Left ventricle myocardium inferior (tissue), 1 donor: ENCODE results near the gene LDB1. TPM values are rescaled to one million over a fixed set of nuclear protein-coding genes. Genes with fewer than 3 reads are reported as not detected.

Experiments
- DNase-seq: peaks from one replicate; pipeline ENCODE4 v3.0.0-alpha.2; 2020
- H3K27ac ChIP-seq: fragments of 200-600 bp; replicated peaks from 2 replicates; pipeline ENCODE4 v1.8.0; 2021
- H3K27me3 ChIP-seq: fragments of 200-600 bp; 2 replicates; pipeline ENCODE4 v1.8.0; 2021; ENCODE audit warnings: low read depth
- H3K36me3 ChIP-seq: fragments of 200-600 bp; 2 replicates; pipeline ENCODE4 v1.8.0; 2021
- H3K4me1 ChIP-seq: fragments of 200-600 bp; 2 replicates; pipeline ENCODE4 v1.8.0; 2021
- H3K4me3 ChIP-seq: fragments of 200-600 bp; 2 replicates; pipeline ENCODE4 v1.8.0; 2021; ENCODE audit warnings: mild to moderate bottlenecking, moderate library complexity
- H3K9me3 ChIP-seq: fragments of 200-600 bp; replicated peaks from 2 replicates; pipeline ENCODE4 v1.8.0; 2021
- CTCF ChIP-seq: fragments of 200-600 bp; IDR thresholded peaks from 2 replicates; pipeline ENCODE4 v1.8.0; 2021; ENCODE audit warnings: antibody characterized with exemption, mild to moderate bottlenecking, borderline replicate concordance
- intact Hi-C: fragments of 100-400 bp; cut with micrococcal nuclease; formaldehyde crosslinking; loops from one replicate; pipeline ENCODE4 v1.11.0; 2022
- total RNA-seq: library from RNA; stranded (reverse); fragmentation: NEBNext Ultra II Directional; extraction: Animal tissue kit (Norgen Biotek cat#: 25700); gene quantifications from one replicate; pipeline ENCODE4 v1.2.1, GENCODE V29; 2021
- donor health status: DM: no; HTN: yes; CAD: no; lungs with severe emphysema.

LDB1 gene
- total RNA-seq, 1 donor from 2014 or later = 52.2 TPM

GRCh38 chr10:102064868-102065560, 55.2 kb downstream of the LDB1 start, which contains the start of gene HPS6:
Gene HPS6 (plus strand): TSS chr10:102065349. CDS start chr10:102065475, 126 bp downstream.
- Histone ChIP-seq H3K27me3 (no peaks in the 10 kb centered on the region), H3K27ac (peak within 1 kb of the TSS; percentile 97), H3K4me3 (peak within 1 kb of the TSS; percentile 100), H3K36me3 (no peaks in the 10 kb centered on the region), H3K4me1 (peaks cover 47% of the 10 kb centered on the region), H3K9me3 (no peaks in the 10 kb centered on the region)
- peak; percentile 93 for DNase-seq
- intact Hi-C loops = no loop called here
- TF ChIP-seq CTCF = peak; percentile 35

GRCh38 chr10:102064503-102064867, 55.7 kb downstream of the LDB1 start:
- no peaks in the 10 kb centered on the region for H3K36me3 ChIP-seq
- no peaks in the 10 kb centered on the region for H3K27me3 ChIP-seq
- no peaks in the 10 kb centered on the region for H3K9me3 ChIP-seq
- H3K4me3 ChIP-seq = peak overlapping the region; percentile 100
- peak overlapping the region; percentile 97 for H3K27ac ChIP-seq
- TF ChIP-seq CTCF = no peak
- peaks cover 47% of the 10 kb centered on the region for H3K4me1 ChIP-seq
- DNase-seq = no peak
- intact Hi-C loops = no loop called here

- intact Hi-C loops = no loop called here
- Histone ChIP-seq H3K27me3 (no peaks in the 10 kb centered on the region), H3K27ac (no peak overlapping the region), H3K4me1 (peaks cover 18% of the 10 kb centered on the region), H3K9me3 (no peaks in the 10 kb centered on the region), H3K4me3 (no peak overlapping the region), H3K36me3 (no peaks in the 10 kb centered on the region)
- TF ChIP-seq CTCF = no peak
- no peak for DNase-seq
These were observed 60.2 kb downstream of the LDB1 start for GRCh38 chr10:102059987-102060386.

Other genes starting within 250 kb of the LDB1 start
- gene ARMH3, start 64.2 kb downstream of the LDB1 start, total RNA-seq = 58.9 TPM
- gene HPS6, start 55.0 kb downstream of the LDB1 start, total RNA-seq = 9.3 TPM
- 12.1 TPM for gene PPRC1, start 12.7 kb upstream of the LDB1 start, total RNA-seq
- 28.3 TPM for gene NOLC1, start 32.0 kb upstream of the LDB1 start, total RNA-seq
- not detected for gene ELOVL3, start 105.9 kb upstream of the LDB1 start, total RNA-seq
- 0.85 TPM for gene PITX3, start 121.1 kb upstream of the LDB1 start, total RNA-seq
- 43.2 TPM for gene GBF1, start 125.2 kb upstream of the LDB1 start, total RNA-seq